Measurements from ENCODE around the gene GPR137B.

The GPR137B gene

GRCh38 chr1:236228411-236228810, 86.1 kb downstream of the GPR137B start:
- TF ChIP-seq YY1 (IDR thresholded peaks at IDR 0.05; ENCODE audit: insufficient read depth, insufficient read length) (no peak), SUZ12 (IDR thresholded peaks at IDR 0.05; ENCODE audit: extremely low read depth, insufficient read depth, insufficient read length) (no peak), ZNF274 (IDR thresholded peaks at IDR 0.05; ENCODE audit: low read depth, low read length) (no peak)
- no peak for DNase-seq (ENCODE audit: low read depth, low spot score)
- Histone ChIP-seq H3K36me3 (ENCODE audit: insufficient read depth, insufficient read length, low read length) (no peaks in the 10 kb centered on the region), H3K4me1 (ENCODE audit: insufficient read depth, insufficient read length) (no peaks in the 10 kb centered on the region), H3K4me3 (ENCODE audit: insufficient read length, low read depth) (no peak overlapping the region), H3K9me3 (ENCODE audit: insufficient read depth, low read length) (no peaks in the 10 kb centered on the region), H3K9ac (ENCODE audit: insufficient read length, low read depth) (no peak overlapping the region), H3K27me3 (ENCODE audit: insufficient read depth, insufficient read length) (no peaks in the 10 kb centered on the region)

- Histone ChIP-seq H3K36me3 (ENCODE audit: insufficient read depth, insufficient read length, low read length) (no peaks in the 10 kb centered on the region), H3K27me3 (ENCODE audit: insufficient read depth, insufficient read length) (no peaks in the 10 kb centered on the region), H3K9me3 (ENCODE audit: insufficient read depth, low read length) (no peaks in the 10 kb centered on the region), H3K4me3 (ENCODE audit: insufficient read length, low read depth) (no peak overlapping the region), H3K9ac (ENCODE audit: insufficient read length, low read depth) (no peak overlapping the region), H3K4me1 (ENCODE audit: insufficient read depth, insufficient read length) (no peaks in the 10 kb centered on the region)
- TF ChIP-seq YY1 (IDR thresholded peaks at IDR 0.05; ENCODE audit: insufficient read depth, insufficient read length) (no peak), SUZ12 (IDR thresholded peaks at IDR 0.05; ENCODE audit: extremely low read depth, insufficient read depth, insufficient read length) (no peak), ZNF274 (IDR thresholded peaks at IDR 0.05; ENCODE audit: low read depth, low read length) (no peak)
- DNase-seq (ENCODE audit: low read depth, low spot score), result no peak
Observed at GRCh38 chr1:236235116-236235515, 92.8 kb downstream of the GPR137B start.

- no peak for TF ChIP-seq ZNF274 (IDR thresholded peaks at IDR 0.05; ENCODE audit: low read depth, low read length)
- no peak for TF ChIP-seq SUZ12 (IDR thresholded peaks at IDR 0.05; ENCODE audit: extremely low read depth, insufficient read depth, insufficient read length)
- no peak for TF ChIP-seq YY1 (IDR thresholded peaks at IDR 0.05; ENCODE audit: insufficient read depth, insufficient read length)
- H3K27me3 ChIP-seq (ENCODE audit: insufficient read depth, insufficient read length), result no peaks in the 10 kb centered on the region
- no peak overlapping the region for H3K9ac ChIP-seq (ENCODE audit: insufficient read length, low read depth)
- H3K4me1 ChIP-seq (ENCODE audit: insufficient read depth, insufficient read length), result no peaks in the 10 kb centered on the region
- H3K36me3 ChIP-seq (ENCODE audit: insufficient read depth, insufficient read length, low read length), result no peaks in the 10 kb centered on the region
- no peak overlapping the region for H3K4me3 ChIP-seq (ENCODE audit: insufficient read length, low read depth)
- no peak for DNase-seq (ENCODE audit: low read depth, low spot score)
- no peaks in the 10 kb centered on the region for H3K9me3 ChIP-seq (ENCODE audit: insufficient read depth, low read length)
Observed at GRCh38 chr1:236239092-236239585, 96.8 kb downstream of the GPR137B start.

- no peak overlapping the region for H3K4me3 ChIP-seq (ENCODE audit: insufficient read length, low read depth)
- H3K4me1 ChIP-seq (ENCODE audit: insufficient read depth, insufficient read length), result no peaks in the 10 kb centered on the region
- H3K9me3 ChIP-seq (ENCODE audit: insufficient read depth, low read length), result no peaks in the 10 kb centered on the region
- no peak for DNase-seq (ENCODE audit: low read depth, low spot score)
- TF ChIP-seq SUZ12 (IDR thresholded peaks at IDR 0.05; ENCODE audit: extremely low read depth, insufficient read depth, insufficient read length), result no peak
- no peaks in the 10 kb centered on the region for H3K27me3 ChIP-seq (ENCODE audit: insufficient read depth, insufficient read length)
- no peaks in the 10 kb centered on the region for H3K36me3 ChIP-seq (ENCODE audit: insufficient read depth, insufficient read length, low read length)
- H3K9ac ChIP-seq (ENCODE audit: insufficient read length, low read depth), result no peak overlapping the region
Observed at GRCh38 chr1:236240675-236241074, 98.3 kb downstream of the GPR137B start.

- DNase-seq (ENCODE audit: low read depth, low spot score), result no peak
- TF ChIP-seq ZNF274 (IDR thresholded peaks at IDR 0.05; ENCODE audit: low read depth, low read length) (no peak), YY1 (IDR thresholded peaks at IDR 0.05; ENCODE audit: insufficient read depth, insufficient read length) (no peak), SUZ12 (IDR thresholded peaks at IDR 0.05; ENCODE audit: extremely low read depth, insufficient read depth, insufficient read length) (no peak)
- Histone ChIP-seq H3K4me3 (ENCODE audit: insufficient read length, low read depth) (no peak overlapping the region), H3K9ac (ENCODE audit: insufficient read length, low read depth) (no peak overlapping the region), H3K36me3 (ENCODE audit: insufficient read depth, insufficient read length, low read length) (no peaks in the 10 kb centered on the region), H3K9me3 (ENCODE audit: insufficient read depth, low read length) (no peaks in the 10 kb centered on the region), H3K4me1 (ENCODE audit: insufficient read depth, insufficient read length) (no peaks in the 10 kb centered on the region), H3K27me3 (ENCODE audit: insufficient read depth, insufficient read length) (no peaks in the 10 kb centered on the region)
Observed at GRCh38 chr1:236242568-236242967, 100.2 kb downstream of the GPR137B start.

GRCh38 chr1:236247286-236247685, 104.9 kb downstream of the GPR137B start:
- H3K27me3 ChIP-seq (ENCODE audit: insufficient read depth, insufficient read length), result no peaks in the 10 kb centered on the region
- TF ChIP-seq ZNF274 (IDR thresholded peaks at IDR 0.05; ENCODE audit: low read depth, low read length) (no peak), SUZ12 (IDR thresholded peaks at IDR 0.05; ENCODE audit: extremely low read depth, insufficient read depth, insufficient read length) (no peak), YY1 (IDR thresholded peaks at IDR 0.05; ENCODE audit: insufficient read depth, insufficient read length) (no peak)
- H3K4me3 ChIP-seq (ENCODE audit: insufficient read length, low read depth), result no peak overlapping the region
- H3K4me1 ChIP-seq (ENCODE audit: insufficient read depth, insufficient read length), result no peaks in the 10 kb centered on the region
- H3K9me3 ChIP-seq (ENCODE audit: insufficient read depth, low read length), result no peaks in the 10 kb centered on the region
- H3K9ac ChIP-seq (ENCODE audit: insufficient read length, low read depth), result no peak overlapping the region
- no peak for DNase-seq (ENCODE audit: low read depth, low spot score)
- no peaks in the 10 kb centered on the region for H3K36me3 ChIP-seq (ENCODE audit: insufficient read depth, insufficient read length, low read length)

- Histone ChIP-seq H3K9ac (ENCODE audit: insufficient read length, low read depth) (no peak overlapping the region), H3K27me3 (ENCODE audit: insufficient read depth, insufficient read length) (no peaks in the 10 kb centered on the region), H3K4me3 (ENCODE audit: insufficient read length, low read depth) (no peak overlapping the region), H3K4me1 (ENCODE audit: insufficient read depth, insufficient read length) (no peaks in the 10 kb centered on the region), H3K36me3 (ENCODE audit: insufficient read depth, insufficient read length, low read length) (no peaks in the 10 kb centered on the region), H3K9me3 (ENCODE audit: insufficient read depth, low read length) (no peaks in the 10 kb centered on the region)
- TF ChIP-seq YY1 (IDR thresholded peaks at IDR 0.05; ENCODE audit: insufficient read depth, insufficient read length), result no peak
- no peak for DNase-seq (ENCODE audit: low read depth, low spot score)
Observed at GRCh38 chr1:236251587-236251986, 109.2 kb downstream of the GPR137B start.

- H3K9me3 ChIP-seq (ENCODE audit: insufficient read depth, low read length), result no peaks in the 10 kb centered on the region
- no peak for DNase-seq (ENCODE audit: low read depth, low spot score)
Observed at GRCh38 chr1:236253119-236253518, 110.8 kb downstream of the GPR137B start.

More at GRCh38 chr1:236253119-236253518, 110.8 kb downstream of the GPR137B start:
- Histone ChIP-seq H3K36me3 (ENCODE audit: insufficient read depth, insufficient read length, low read length) (no peaks in the 10 kb centered on the region), H3K4me1 (ENCODE audit: insufficient read depth, insufficient read length) (no peaks in the 10 kb centered on the region), H3K4me3 (ENCODE audit: insufficient read length, low read depth) (no peak overlapping the region), H3K27me3 (ENCODE audit: insufficient read depth, insufficient read length) (no peaks in the 10 kb centered on the region), H3K9ac (ENCODE audit: insufficient read length, low read depth) (no peak overlapping the region)
- TF ChIP-seq ZNF274 (IDR thresholded peaks at IDR 0.05; ENCODE audit: low read depth, low read length) (no peak), SUZ12 (IDR thresholded peaks at IDR 0.05; ENCODE audit: extremely low read depth, insufficient read depth, insufficient read length) (no peak), YY1 (IDR thresholded peaks at IDR 0.05; ENCODE audit: insufficient read depth, insufficient read length) (no peak)
